OCI-LY1 (cell line): ENCODE measurements around the gene EYS.

Source experiments
- CTCF ChIP-seq: fragments of 200-600 bp; sonication (generic), shearing (Covaris generic); IDR thresholded peaks from 2 replicates; pipeline ENCODE4 v1.5.1; 2017; ENCODE audit warnings: mild to moderate bottlenecking, antibody characterized with exemption, low read length, moderate library complexity, mixed read lengths
- EZH2 ChIP-seq: fragments of 200-600 bp; sonication (generic), shearing (Covaris generic); IDR thresholded peaks from 2 replicates; pipeline ENCODE4 v1.8.0; 2017; ENCODE audit warnings: borderline replicate concordance, mixed run types, mild to moderate bottlenecking, antibody characterized with exemption, low read length, moderate library complexity, mixed read lengths

DNA sequence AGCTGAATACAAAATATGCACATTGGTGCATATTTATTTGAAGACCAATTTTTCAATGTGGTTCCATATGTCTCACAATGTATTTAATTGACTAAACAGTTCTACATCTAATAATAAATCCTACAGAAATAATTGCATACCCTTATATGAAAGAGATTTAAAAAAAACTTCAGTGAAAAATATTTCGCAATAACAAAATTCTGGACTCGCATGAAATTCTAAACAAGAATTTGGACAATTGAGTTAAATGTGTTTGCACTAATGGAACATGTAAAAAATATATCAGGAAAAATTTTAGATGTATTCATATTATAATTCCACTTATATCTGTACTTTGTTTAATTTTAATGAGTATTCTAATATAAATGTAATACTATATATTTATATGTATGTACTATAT, 1003.1 kb downstream of the EYS start:
- TF ChIP-seq CTCF (no peak), EZH2 (no peak)
